Keratinocyte (primary cell): ENCODE data around the gene NOP14. TPM values are rescaled to one million over a fixed set of nuclear protein-coding genes. Genes with fewer than 3 reads are reported as not detected.
A peak's percentile ranks its signal among the peaks of the same experiment; 100 is the strongest.

Experiments used
- DNase-seq: peaks from one replicate; pipeline ENCODE4 v3.0.0-alpha.2; 2011; ENCODE audit warnings: low read depth, missing footprints, low spot score
- FAIRE-seq: peaks from 2 replicates; lab custom pipeline; 2011; peaks lifted over from hg19 to GRCh38; lab: Jason Lieb, UNC
- H2AFZ ChIP-seq: 2 replicates; pipeline ENCODE4 v1.6.0; 2012; ENCODE audit warnings: low read length, control low read depth, inconsistent platforms; ENCODE audit not compliant: control insufficient read depth
- H3K27ac ChIP-seq: 2 replicates; pipeline ENCODE4 v1.5.1; 2011; ENCODE audit warnings: low read length; ENCODE audit not compliant: control insufficient read depth, insufficient read depth
- H3K27me3 ChIP-seq: 3 replicates; pipeline ENCODE4 v1.6.0; 2011; ENCODE audit warnings: low read length; ENCODE audit not compliant: control insufficient read depth, insufficient read depth; ENCODE audit errors: extremely low read depth
- H3K36me3 ChIP-seq, 2 experiments: 2 replicates in 1 of 2; 3 replicates in 1 of 2; pipeline ENCODE4 v1.5.1; 2011; ENCODE audit warnings: low read length in 2 of 2, mild to moderate bottlenecking in 1 of 2; ENCODE audit not compliant: control insufficient read depth in 2 of 2, insufficient read depth in 2 of 2; ENCODE audit errors: extremely low read depth in 1 of 2
- H3K4me1 ChIP-seq: 3 replicates; pipeline ENCODE4 v1.5.1; 2011; ENCODE audit warnings: low read length; ENCODE audit not compliant: control insufficient read depth, insufficient read depth; ENCODE audit errors: extremely low read depth
- H3K4me2 ChIP-seq: 3 replicates; pipeline ENCODE4 v1.6.0; 2011; ENCODE audit warnings: low read depth, low read length; ENCODE audit not compliant: control insufficient read depth, insufficient read depth; ENCODE audit errors: extremely low read depth
- H3K4me3 ChIP-seq, 3 experiments: fragments of 200-600 bp in 1 of 3; sonication (generic) in 1 of 3; 2 replicates in 2 of 3; 3 replicates in 1 of 3; pipeline ENCODE4 v1.5.1; 2011 to 2016; ENCODE audit warnings: low read length in 3 of 3, mild to moderate bottlenecking in 3 of 3, control low read depth in 2 of 3, inconsistent platforms in 1 of 3, low read depth in 1 of 3, mixed read lengths in 1 of 3, mixed run types in 1 of 3, moderate library complexity in 1 of 3; ENCODE audit not compliant: control insufficient read depth in 2 of 3, insufficient read depth in 2 of 3; ENCODE audit errors: extremely low read depth in 1 of 3
- H3K79me2 ChIP-seq: 2 replicates; pipeline ENCODE4 v1.6.0; 2012; ENCODE audit warnings: low read length; ENCODE audit not compliant: control insufficient read depth, insufficient read depth
- H3K9ac ChIP-seq: 3 replicates; pipeline ENCODE4 v1.6.0; 2011; ENCODE audit warnings: low read length; ENCODE audit not compliant: control insufficient read depth, insufficient read depth; ENCODE audit errors: extremely low read depth
- H3K9me1 ChIP-seq: 3 replicates; pipeline ENCODE4 v1.6.0; 2011; ENCODE audit warnings: low read length; ENCODE audit not compliant: control insufficient read depth, insufficient read depth; ENCODE audit errors: extremely low read depth
- H3K9me3 ChIP-seq: 2 replicates; pipeline ENCODE4 v1.5.1; 2012; ENCODE audit warnings: low read depth, low read length; ENCODE audit not compliant: control insufficient read depth
- H4K20me1 ChIP-seq: 3 replicates; pipeline ENCODE4 v1.6.0; 2011; ENCODE audit warnings: low read length; ENCODE audit not compliant: control insufficient read depth, insufficient read depth; ENCODE audit errors: extremely low read depth
- EZH2 ChIP-seq: IDR thresholded peaks from one replicate; pipeline ENCODE4 v1.6.1; 2012; ENCODE audit warnings: inconsistent platforms, mild to moderate bottlenecking, low read length, moderate library complexity
- dilution Hi-C: fragments of 300-500 bp; cut with MboI; formaldehyde crosslinking; loops from one replicate; pipeline ENCODE4 v1.7.0; 2020; ENCODE audit warnings: low sequenced_read_pairs; ENCODE audit not compliant: extremely low pct_ligation_motif_present
- polyA plus RNA-seq, 5 experiments: library from polyadenylated mRNA; depleted of rRNA in 3 of 5; stranded (reverse) in 3 of 5; stranded (forward) in 1 of 5; unstranded in 1 of 5; fragments of >200 nt; gene quantifications; 1 replicate in 1 of 5; 2 replicates in 3 of 5; 3 replicates in 1 of 5; pipeline versions ENCODE4 v1.2.1 to v1.2.3, GENCODE V29; 2011 to 2012; ENCODE audit warnings: missing spikeins in 2 of 5, low read depth in 1 of 5, low replicate concordance in 1 of 5
- TF ChIP-seq, protein P1 (sequence below), 3 experiments: IDR thresholded peaks in 1 of 3; conservative IDR thresholded peaks in 1 of 3; optimal IDR thresholded peaks in 1 of 3; 2 replicates in 2 of 3; 3 replicates in 1 of 3; pipeline versions ENCODE3 to v1.5.1; 2011; ENCODE audit warnings: low read length in 3 of 3, mild to moderate bottlenecking in 3 of 3, moderate library complexity in 2 of 3, control low read depth in 1 of 3, inconsistent platforms in 1 of 3; ENCODE audit not compliant: insufficient read depth in 2 of 3; ENCODE audit errors: extremely low read depth in 1 of 3

Gene NOP14
- polyA plus RNA-seq, 1 donor (not counting 4 experiments of a cell fraction or from before 2014, with no cell fraction given), result 21.8 TPM

DNA sequence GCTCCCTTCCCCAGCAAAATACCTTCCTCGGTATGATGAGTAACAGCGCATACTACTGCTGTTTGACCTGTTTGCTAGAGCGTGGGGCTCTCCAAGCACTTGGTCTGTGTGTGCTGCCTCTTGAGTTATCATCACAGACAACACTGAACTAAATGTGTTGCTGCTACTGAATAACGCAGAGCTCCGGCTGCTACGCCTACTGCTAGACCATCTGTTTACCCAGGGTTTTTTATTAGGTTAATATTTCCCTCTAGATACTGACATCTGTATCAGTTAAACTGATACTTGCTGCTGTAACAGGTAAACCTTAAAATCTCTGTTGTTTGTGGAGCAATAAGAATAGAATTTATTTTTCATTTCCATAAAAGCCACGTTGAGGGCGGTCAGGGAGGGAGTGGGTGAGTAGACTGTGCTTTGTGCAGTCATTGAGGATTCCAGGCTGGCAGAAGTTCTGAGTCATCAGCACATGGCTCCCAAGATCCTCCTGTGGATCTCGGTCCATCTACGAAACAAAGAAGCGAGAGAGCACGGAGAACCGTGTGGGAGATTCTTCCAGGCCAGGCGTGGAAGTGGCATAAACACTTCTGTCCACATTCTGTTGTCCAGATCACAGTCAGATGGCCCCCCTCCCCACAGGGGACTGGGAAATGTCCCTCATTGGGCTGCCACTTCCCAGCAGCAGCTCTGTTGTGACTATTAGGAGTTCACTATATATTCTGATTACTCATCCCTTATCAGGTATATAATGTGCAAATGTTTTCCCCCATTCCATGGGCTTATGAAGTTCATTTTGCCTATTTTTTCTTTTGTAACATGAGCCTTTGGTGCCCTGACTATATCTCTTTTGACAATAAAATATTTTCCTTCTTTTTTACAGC lies 14.2 kb upstream of the NOP14 start:
- Histone ChIP-seq H3K36me3 (no peaks in the 10 kb centered on the region), H3K9me3 (peaks cover 11% of the 10 kb centered on the region), H2AFZ (no peak overlapping the region), H3K9me1 (no peaks in the 10 kb centered on the region), H3K4me2 (no peak overlapping the region), H3K4me3 (no peak overlapping the region), H3K79me2 (no peaks in the 10 kb centered on the region), H3K4me1 (no peaks in the 10 kb centered on the region), H3K27me3 (peaks cover 6% of the 10 kb centered on the region), H3K27ac (no peak overlapping the region), H4K20me1 (no peaks in the 10 kb centered on the region), H3K9ac (no peak overlapping the region)
- DNase-seq, result no peak
- TF ChIP-seq, protein P1, sequence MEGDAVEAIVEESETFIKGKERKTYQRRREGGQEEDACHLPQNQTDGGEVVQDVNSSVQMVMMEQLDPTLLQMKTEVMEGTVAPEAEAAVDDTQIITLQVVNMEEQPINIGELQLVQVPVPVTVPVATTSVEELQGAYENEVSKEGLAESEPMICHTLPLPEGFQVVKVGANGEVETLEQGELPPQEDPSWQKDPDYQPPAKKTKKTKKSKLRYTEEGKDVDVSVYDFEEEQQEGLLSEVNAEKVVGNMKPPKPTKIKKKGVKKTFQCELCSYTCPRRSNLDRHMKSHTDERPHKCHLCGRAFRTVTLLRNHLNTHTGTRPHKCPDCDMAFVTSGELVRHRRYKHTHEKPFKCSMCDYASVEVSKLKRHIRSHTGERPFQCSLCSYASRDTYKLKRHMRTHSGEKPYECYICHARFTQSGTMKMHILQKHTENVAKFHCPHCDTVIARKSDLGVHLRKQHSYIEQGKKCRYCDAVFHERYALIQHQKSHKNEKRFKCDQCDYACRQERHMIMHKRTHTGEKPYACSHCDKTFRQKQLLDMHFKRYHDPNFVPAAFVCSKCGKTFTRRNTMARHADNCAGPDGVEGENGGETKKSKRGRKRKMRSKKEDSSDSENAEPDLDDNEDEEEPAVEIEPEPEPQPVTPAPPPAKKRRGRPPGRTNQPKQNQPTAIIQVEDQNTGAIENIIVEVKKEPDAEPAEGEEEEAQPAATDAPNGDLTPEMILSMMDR (optimal IDR thresholded peaks at IDR 0.05 in 1 of 3, IDR thresholded peaks at IDR 0.05 in 1 of 3, conservative IDR thresholded peaks at IDR 0.05 in 1 of 3; ENCODE audit: extremely low read depth in 1 of 3, insufficient read depth in 2 of 3, low read length in 3 of 3), result no peak
- no peak for TF ChIP-seq EZH2
- FAIRE-seq, result peak; percentile 34
- dilution Hi-C loops, result no loop called here

DNA sequence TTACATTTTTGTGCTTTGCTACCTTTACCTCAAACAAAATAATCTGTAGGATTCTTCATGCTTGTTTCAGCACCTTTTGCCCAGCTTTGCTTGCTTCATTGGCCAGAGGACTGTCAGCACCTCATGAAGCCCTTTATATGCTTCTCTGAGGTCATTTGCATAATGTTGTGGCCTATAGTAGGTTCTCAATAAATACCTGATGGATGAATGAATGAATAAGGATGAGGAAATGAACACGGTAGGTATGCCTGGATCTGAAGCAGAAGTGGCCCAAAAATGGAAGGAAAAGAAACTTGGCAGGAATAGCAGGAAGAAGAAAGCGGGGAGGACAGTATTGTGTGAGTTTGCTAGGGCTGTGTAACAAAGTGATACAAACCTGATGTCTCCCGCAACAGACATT lies 8.1 kb upstream of the NOP14 start:
- H3K4me2 ChIP-seq, result no peak overlapping the region
- H3K9me3 ChIP-seq, result no peaks in the 10 kb centered on the region
- no peaks in the 10 kb centered on the region for H3K9me1 ChIP-seq
- H3K4me3 ChIP-seq, result no peak overlapping the region
- no peaks in the 10 kb centered on the region for H3K36me3 ChIP-seq
- FAIRE-seq, result no peak
- H3K79me2 ChIP-seq, result no peaks in the 10 kb centered on the region
- H4K20me1 ChIP-seq, result no peaks in the 10 kb centered on the region
- TF ChIP-seq, protein P1 (optimal IDR thresholded peaks at IDR 0.05 in 1 of 3, IDR thresholded peaks at IDR 0.05 in 1 of 3, conservative IDR thresholded peaks at IDR 0.05 in 1 of 3; ENCODE audit: extremely low read depth in 1 of 3, insufficient read depth in 2 of 3, low read length in 3 of 3), result no peak
- TF ChIP-seq EZH2, result no peak
- no peak for DNase-seq
- no peak overlapping the region for H3K27ac ChIP-seq
- dilution Hi-C loops, result no loop called here
- no peak overlapping the region for H3K9ac ChIP-seq
- H3K4me1 ChIP-seq, result no peaks in the 10 kb centered on the region
- H3K27me3 ChIP-seq, result no peaks in the 10 kb centered on the region
- no peak overlapping the region for H2AFZ ChIP-seq
